DOHH2 (cell line): ENCODE measurements around the gene ENC1.

ENCODE experiments used
- H3F3A ChIP-seq: fragments of 200-600 bp; sonication (generic), shearing (Covaris generic); 2 replicates; pipeline ENCODE4 v1.6.0; 2016; ENCODE audit warnings: antibody characterized with exemption, mild to moderate bottlenecking; ENCODE audit not compliant: control insufficient read depth, insufficient read depth
- H3K27ac ChIP-seq: fragments of 200-600 bp; sonication (generic); 2 replicates; pipeline ENCODE4 v1.5.1; 2014; ENCODE audit warnings: low read depth, mild to moderate bottlenecking, low read length, moderate library complexity
- H3K27me3 ChIP-seq: fragments of 200-600 bp; sonication (generic); 2 replicates; pipeline ENCODE4 v1.6.1; 2014; ENCODE audit warnings: mild to moderate bottlenecking, low read length, mixed read lengths; ENCODE audit not compliant: control insufficient read depth
- H3K36me3 ChIP-seq: fragments of 200-600 bp; sonication (generic); 2 replicates; pipeline ENCODE4 v1.6.1; 2014; ENCODE audit warnings: mild to moderate bottlenecking, low read length, moderate library complexity, mixed read lengths; ENCODE audit not compliant: control insufficient read depth
- H3K4me1 ChIP-seq: fragments of 200-600 bp; sonication (generic); 2 replicates; pipeline ENCODE4 v1.6.1; 2014; ENCODE audit warnings: mild to moderate bottlenecking, low read length, mixed read lengths; ENCODE audit not compliant: control insufficient read depth
- H3K4me2 ChIP-seq: fragments of 200-600 bp; sonication (generic); 2 replicates; pipeline ENCODE4 v1.6.0; 2014; ENCODE audit warnings: mild to moderate bottlenecking, low read length, moderate library complexity
- H3K4me3 ChIP-seq: fragments of 200-600 bp; sonication (generic); 2 replicates; pipeline ENCODE4 v1.5.1; 2014; ENCODE audit warnings: mild to moderate bottlenecking, low read length, mixed read lengths
- H3K79me2 ChIP-seq: fragments of 200-600 bp; sonication (generic); 2 replicates; pipeline ENCODE4 v1.6.1; 2014; ENCODE audit warnings: mild to moderate bottlenecking, low read length, mixed read lengths; ENCODE audit not compliant: control insufficient read depth
- H3K9me2 ChIP-seq: fragments of 200-600 bp; sonication (generic); replicated peaks from 2 replicates; pipeline ENCODE4 v1.6.1; 2014; ENCODE audit warnings: mild to moderate bottlenecking, low read length, mixed read lengths; ENCODE audit not compliant: control insufficient read depth
- H3K9me3 ChIP-seq: fragments of 200-600 bp; sonication (generic); 2 replicates; pipeline ENCODE4 v1.6.1; 2014; ENCODE audit warnings: antibody characterized with exemption, low read length, mixed read lengths; ENCODE audit not compliant: control insufficient read depth, insufficient read depth
- H4K20me1 ChIP-seq: fragments of 200-600 bp; sonication (generic); 2 replicates; pipeline ENCODE4 v1.6.0; 2014; ENCODE audit warnings: low read depth, mild to moderate bottlenecking, antibody characterized with exemption, low read length, moderate library complexity; ENCODE audit not compliant: control insufficient read depth, insufficient read depth
- EZH2phosphoT487 ChIP-seq: fragments of 200-600 bp; sonication (generic); IDR thresholded peaks from 2 replicates; pipeline ENCODE4 v1.6.1; 2017; ENCODE audit warnings: borderline replicate concordance, mild to moderate bottlenecking, antibody characterized with exemption, low read length, moderate library complexity, mixed read lengths
- TF ChIP-seq, protein P1 (sequence below): fragments of 200-600 bp; sonication (generic); IDR thresholded peaks from one replicate; pipeline ENCODE4 v1.5.1; 2014; ENCODE audit warnings: antibody characterized with exemption, mild to moderate bottlenecking, low read depth, low read length; ENCODE audit not compliant: poor library complexity, severe bottlenecking

ENC1 gene

DNA sequence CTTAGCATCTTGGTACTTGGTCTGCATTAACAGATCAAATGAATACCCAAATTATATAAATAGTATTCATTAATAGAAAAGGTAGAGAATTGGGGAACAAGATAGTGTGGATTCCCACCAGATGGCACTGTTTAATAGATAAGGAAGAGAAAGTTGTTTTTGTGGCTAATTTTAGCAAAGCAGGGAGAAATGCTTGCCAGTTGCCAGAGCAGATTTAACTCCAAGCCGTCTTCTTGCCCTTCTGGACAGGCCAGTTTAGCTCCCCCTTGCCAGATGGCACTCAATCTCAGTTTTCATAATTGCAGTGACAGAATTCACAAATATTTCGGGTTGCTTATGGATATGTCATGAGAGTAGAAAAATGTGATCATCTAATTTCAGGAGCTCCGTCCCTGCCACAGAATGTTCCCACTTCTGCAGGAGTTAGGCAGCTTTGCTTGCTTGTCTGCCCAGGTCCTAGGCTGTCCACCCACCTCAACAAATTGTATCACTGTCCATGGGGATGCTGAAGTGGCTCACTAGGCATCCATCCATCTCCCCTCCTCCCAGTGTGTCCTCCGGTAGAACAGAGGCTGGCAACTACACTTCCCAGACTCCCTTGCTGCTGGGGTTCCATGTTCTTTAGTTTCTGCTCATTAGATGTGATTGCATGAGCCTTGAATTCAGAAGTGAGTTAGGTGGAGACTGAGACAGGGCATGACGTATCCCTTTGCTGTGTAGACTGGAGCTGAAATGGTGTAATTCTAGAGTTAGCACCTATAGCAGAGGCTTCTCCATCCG is 32.7 kb upstream of the ENC1 start:
- no peak overlapping the region for H3K4me2 ChIP-seq
- H3K27ac ChIP-seq: no peak overlapping the region
- H3K4me3 ChIP-seq: no peak overlapping the region

DNA sequence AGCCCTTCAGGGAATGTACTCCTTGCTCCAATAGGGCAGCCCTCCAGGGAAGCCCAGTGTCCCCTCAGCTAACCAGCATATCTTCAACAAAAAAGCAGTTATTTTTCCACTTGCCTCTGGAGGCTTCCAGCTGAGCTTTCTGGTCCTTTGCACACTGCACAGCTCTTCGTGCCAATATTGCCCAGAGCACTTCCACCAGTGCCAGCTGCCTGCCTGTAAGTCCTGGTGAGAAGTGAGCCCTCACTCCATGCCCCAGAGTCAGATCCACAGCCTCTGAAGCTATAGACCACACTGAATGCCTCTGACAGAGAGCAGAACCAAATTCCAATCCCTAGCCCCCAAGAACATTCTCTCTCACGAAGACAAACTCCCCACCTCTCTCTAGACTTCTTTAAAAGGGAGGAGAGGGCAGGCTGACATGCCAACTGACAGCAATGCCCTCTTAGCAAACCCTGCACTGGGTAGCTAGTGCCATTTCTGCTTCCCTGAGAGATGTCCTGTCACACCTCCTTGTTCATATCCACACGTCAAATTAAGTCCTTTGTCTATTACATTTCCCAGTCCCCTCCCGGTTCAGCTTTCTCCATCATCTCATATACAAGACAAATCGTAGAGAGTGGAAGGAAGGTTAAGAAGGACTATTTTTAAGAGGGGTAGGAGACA is 31.8 kb upstream of the ENC1 start:
- H3F3A ChIP-seq: no peaks in the 10 kb centered on the region
- H4K20me1 ChIP-seq: no peaks in the 10 kb centered on the region
- H3K4me3 ChIP-seq: no peak overlapping the region
- peaks cover 15% of the 10 kb centered on the region; the same call in 1 of the 2 replicates for H3K9me3 ChIP-seq
- H3K9me2 ChIP-seq: no peaks in the 10 kb centered on the region
- peaks cover 3% of the 10 kb centered on the region; the same call in 1 of the 2 replicates for H3K27me3 ChIP-seq
- H3K79me2 ChIP-seq: no peaks in the 10 kb centered on the region
- H3K36me3 ChIP-seq: no peaks in the 10 kb centered on the region
- TF ChIP-seq, protein P1, sequence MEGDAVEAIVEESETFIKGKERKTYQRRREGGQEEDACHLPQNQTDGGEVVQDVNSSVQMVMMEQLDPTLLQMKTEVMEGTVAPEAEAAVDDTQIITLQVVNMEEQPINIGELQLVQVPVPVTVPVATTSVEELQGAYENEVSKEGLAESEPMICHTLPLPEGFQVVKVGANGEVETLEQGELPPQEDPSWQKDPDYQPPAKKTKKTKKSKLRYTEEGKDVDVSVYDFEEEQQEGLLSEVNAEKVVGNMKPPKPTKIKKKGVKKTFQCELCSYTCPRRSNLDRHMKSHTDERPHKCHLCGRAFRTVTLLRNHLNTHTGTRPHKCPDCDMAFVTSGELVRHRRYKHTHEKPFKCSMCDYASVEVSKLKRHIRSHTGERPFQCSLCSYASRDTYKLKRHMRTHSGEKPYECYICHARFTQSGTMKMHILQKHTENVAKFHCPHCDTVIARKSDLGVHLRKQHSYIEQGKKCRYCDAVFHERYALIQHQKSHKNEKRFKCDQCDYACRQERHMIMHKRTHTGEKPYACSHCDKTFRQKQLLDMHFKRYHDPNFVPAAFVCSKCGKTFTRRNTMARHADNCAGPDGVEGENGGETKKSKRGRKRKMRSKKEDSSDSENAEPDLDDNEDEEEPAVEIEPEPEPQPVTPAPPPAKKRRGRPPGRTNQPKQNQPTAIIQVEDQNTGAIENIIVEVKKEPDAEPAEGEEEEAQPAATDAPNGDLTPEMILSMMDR: no peak
- H3K4me1 ChIP-seq: no peaks in the 10 kb centered on the region
- no peak overlapping the region for H3K4me2 ChIP-seq
- no peak overlapping the region for H3K27ac ChIP-seq

More for the DNA sequence above, 32.7 kb upstream of the ENC1 start:
- Histone ChIP-seq H3K9me2 (no peaks in the 10 kb centered on the region), H3F3A (no peaks in the 10 kb centered on the region), H3K36me3 (no peaks in the 10 kb centered on the region), H4K20me1 (no peaks in the 10 kb centered on the region), H3K27me3 (peaks cover 3% of the 10 kb centered on the region; the same call in 1 of the 2 replicates), H3K4me1 (no peaks in the 10 kb centered on the region), H3K9me3 (peaks cover 15% of the 10 kb centered on the region; the same call in 1 of the 2 replicates), H3K79me2 (no peaks in the 10 kb centered on the region)
- TF ChIP-seq, protein P1: peak; percentile 31
- TF ChIP-seq EZH2phosphoT487: no peak

DNA sequence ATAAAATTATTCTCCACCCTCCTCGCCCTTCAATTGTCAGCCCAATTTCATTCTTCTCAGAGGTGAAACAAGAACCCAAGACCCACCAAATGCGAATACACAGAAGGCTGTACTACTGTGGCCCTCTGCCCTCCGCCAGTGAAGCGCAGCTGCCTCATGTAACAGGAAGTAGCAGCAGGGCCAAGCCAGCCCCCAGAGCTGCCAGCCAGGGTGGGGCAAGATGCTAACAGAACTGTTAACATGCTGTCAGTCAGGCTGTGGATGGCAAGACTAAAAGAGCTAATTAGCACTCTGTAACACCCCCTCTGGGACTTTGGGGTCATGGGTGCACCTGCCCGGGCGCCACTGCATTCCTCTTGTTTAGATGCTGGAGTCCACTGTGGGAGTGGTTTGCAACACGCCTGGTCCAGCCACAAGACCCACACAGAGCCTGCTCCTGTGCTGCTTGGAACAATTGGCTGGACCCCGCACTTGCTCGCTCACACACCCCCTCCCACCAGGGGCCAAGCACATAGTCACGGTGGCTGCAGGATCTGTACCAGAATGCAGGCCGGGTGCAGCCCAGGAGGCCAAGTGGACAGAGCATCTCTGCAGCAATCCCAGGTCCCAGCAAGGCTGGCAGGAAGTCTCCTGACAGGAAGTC is 30.0 kb upstream of the ENC1 start:
- no peak overlapping the region for H3K4me3 ChIP-seq
- H4K20me1 ChIP-seq: no peaks in the 10 kb centered on the region
- no peaks in the 10 kb centered on the region for H3F3A ChIP-seq
- H3K4me2 ChIP-seq: no peak overlapping the region
- H3K79me2 ChIP-seq: no peaks in the 10 kb centered on the region
- H3K27ac ChIP-seq: no peak overlapping the region
- TF ChIP-seq, protein P1: no peak
- TF ChIP-seq EZH2phosphoT487: no peak
- H3K36me3 ChIP-seq: no peaks in the 10 kb centered on the region
- peaks cover 3% of the 10 kb centered on the region; the same call in 1 of the 2 replicates for H3K27me3 ChIP-seq
- no peaks in the 10 kb centered on the region for H3K9me2 ChIP-seq
- H3K4me1 ChIP-seq: no peaks in the 10 kb centered on the region
- peaks cover 15% of the 10 kb centered on the region; the same call in 1 of the 2 replicates for H3K9me3 ChIP-seq
